ENCODE data around the gene ERGIC1. TPM values are rescaled to one million over a fixed set of nuclear protein-coding genes. Genes with fewer than 3 reads are reported as not detected.

Gene ERGIC1
- total and polyA plus RNA-seq, 9 donors, result 58.8 to 102 (median 97.5) TPM

GRCh38 chr5:172906888-172907287 is 72.8 kb downstream of the ERGIC1 start:
- H3K36me3 ChIP-seq (ENCODE audit: control insufficient read depth, insufficient read depth, low read length), result peaks cover 24% of the 10 kb centered on the region
- H3K4me3 ChIP-seq (ENCODE audit: low read length), result no peak overlapping the region
- no peaks in the 10 kb centered on the region for H3K9me3 ChIP-seq (replicated peaks; ENCODE audit: control insufficient read depth, low read depth, low read length)
- H3K27me3 ChIP-seq (ENCODE audit: control insufficient read depth, insufficient read depth, low read length), result no peaks in the 10 kb centered on the region
- DNase-seq, result no peak
- 69% methylated on average over 10 of the region's 10 CpGs for WGBS (ENCODE audit: insufficient coverage)
- peaks cover 60% of the 10 kb centered on the region for H3K4me1 ChIP-seq (ENCODE audit: control insufficient read depth, insufficient read depth, low read length)
- no peak overlapping the region for H3K27ac ChIP-seq (ENCODE audit: low read length)

DNA sequence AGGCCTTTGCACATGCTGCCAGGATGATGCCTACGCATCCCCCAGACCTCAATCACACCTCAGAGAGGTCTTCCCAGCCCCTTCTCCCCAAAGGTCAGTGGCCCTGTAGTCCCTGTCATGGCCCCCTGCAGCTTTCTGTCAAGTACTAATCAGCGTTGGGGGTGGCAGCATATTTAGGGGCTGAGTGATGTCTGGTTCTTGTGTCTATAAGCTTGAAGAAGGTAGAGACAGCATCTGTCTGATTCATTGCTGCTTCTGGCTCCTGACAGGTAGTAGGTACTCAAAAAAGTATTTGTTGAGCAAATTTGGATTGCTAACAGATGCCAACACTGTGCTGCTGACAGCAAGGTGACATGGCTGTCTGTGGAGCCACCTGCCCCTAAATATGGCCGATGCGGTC is 73.6 kb downstream of the ERGIC1 start:
- Histone ChIP-seq H3K27ac (ENCODE audit: low read length) (no peak overlapping the region), H3K9me3 (replicated peaks; ENCODE audit: control insufficient read depth, low read depth, low read length) (no peaks in the 10 kb centered on the region), H3K4me3 (ENCODE audit: low read length) (no peak overlapping the region), H3K4me1 (ENCODE audit: control insufficient read depth, insufficient read depth, low read length) (peaks cover 55% of the 10 kb centered on the region), H3K36me3 (ENCODE audit: control insufficient read depth, insufficient read depth, low read length) (peaks cover 17% of the 10 kb centered on the region), H3K27me3 (ENCODE audit: control insufficient read depth, insufficient read depth, low read length) (no peaks in the 10 kb centered on the region)
- no peak for DNase-seq
- 94% methylated on average over 3 of the region's 4 CpGs for WGBS (ENCODE audit: insufficient coverage)

DNA sequence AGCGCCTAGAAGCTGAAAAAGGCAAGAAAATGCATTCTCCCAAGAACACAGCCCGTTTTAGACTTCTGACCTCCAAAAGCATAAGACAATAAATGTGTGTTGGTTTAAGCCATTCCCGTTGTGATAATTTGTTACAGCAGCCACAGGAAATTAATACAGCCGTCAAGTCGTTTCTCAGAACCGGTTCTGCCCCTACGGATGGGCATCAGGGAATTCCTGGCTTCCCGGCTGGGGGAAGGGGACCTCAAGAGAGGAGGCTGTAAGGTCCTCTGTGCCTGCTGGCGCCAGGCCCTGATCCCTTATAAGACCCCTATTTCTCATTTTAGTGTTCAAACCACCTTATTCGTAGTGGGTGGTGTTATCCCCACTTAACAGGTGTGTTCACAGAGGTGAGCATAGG is 74.6 kb downstream of the ERGIC1 start:
- WGBS (ENCODE audit: insufficient coverage), result 25% methylated on average over 4 of the region's 10 CpGs
- Histone ChIP-seq H3K4me1 (ENCODE audit: control insufficient read depth, insufficient read depth, low read length) (peaks cover 46% of the 10 kb centered on the region), H3K27ac (ENCODE audit: low read length) (no peak overlapping the region), H3K9me3 (replicated peaks; ENCODE audit: control insufficient read depth, low read depth, low read length) (no peaks in the 10 kb centered on the region), H3K27me3 (ENCODE audit: control insufficient read depth, insufficient read depth, low read length) (no peaks in the 10 kb centered on the region), H3K36me3 (ENCODE audit: control insufficient read depth, insufficient read depth, low read length) (peaks cover 24% of the 10 kb centered on the region), H3K4me3 (ENCODE audit: low read length) (no peak overlapping the region)
- DNase-seq, result no peak

- peak; percentile 79 for DNase-seq
- H3K9me3 ChIP-seq (replicated peaks; ENCODE audit: control insufficient read depth, low read depth, low read length), result no peaks in the 10 kb centered on the region
- H3K27ac ChIP-seq (ENCODE audit: low read length), result peak overlapping the region; percentile 25
- 17% methylated on average over 4 of the region's 8 CpGs for WGBS (ENCODE audit: insufficient coverage)
- H3K4me3 ChIP-seq (ENCODE audit: low read length), result no peak overlapping the region
- H3K36me3 ChIP-seq (ENCODE audit: control insufficient read depth, insufficient read depth, low read length), result peaks cover 33% of the 10 kb centered on the region
- H3K27me3 ChIP-seq (ENCODE audit: control insufficient read depth, insufficient read depth, low read length), result no peaks in the 10 kb centered on the region
- H3K4me1 ChIP-seq (ENCODE audit: control insufficient read depth, insufficient read depth, low read length), result peaks cover 33% of the 10 kb centered on the region
These were observed 76.0 kb downstream of the ERGIC1 start for GRCh38 chr5:172909931-172910502.

DNA sequence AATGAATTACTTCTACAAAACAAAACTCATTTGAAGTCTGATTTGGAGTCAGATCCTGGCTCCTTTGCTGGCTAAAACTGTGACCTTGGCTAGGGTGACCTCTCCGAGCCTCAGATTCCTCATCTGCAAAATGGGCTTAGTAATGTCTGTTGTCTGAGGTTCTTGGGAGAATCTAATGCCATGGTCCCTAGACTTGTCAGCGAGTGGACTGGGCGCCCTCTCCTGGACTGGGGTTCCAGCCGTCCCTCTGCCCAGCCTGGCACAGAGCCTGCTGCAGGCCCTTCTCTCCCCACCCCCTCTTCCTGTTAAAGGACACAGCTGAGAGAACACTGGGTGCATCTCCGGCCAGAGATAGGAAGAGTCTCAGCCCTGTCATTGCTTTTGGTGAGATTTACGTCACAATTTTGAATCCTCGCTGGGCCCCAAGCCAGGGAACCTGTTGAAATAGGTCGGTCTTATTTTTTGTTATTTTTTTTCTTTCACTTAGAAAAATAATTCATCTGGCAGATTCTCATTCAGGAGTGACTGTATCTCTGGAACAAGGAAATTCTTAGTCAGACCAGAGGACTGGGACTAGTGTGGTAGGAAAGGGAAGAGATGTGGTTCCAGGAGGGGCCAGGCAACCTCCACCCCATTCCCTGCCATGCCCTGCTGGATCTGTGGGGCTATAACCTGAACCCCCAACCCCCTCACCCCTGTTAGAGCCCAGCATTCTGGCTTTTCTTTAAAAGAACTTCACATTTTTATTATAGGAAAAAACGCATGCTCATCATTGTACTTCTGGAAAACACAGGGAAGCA is 77.0 kb downstream of the ERGIC1 start:
- Histone ChIP-seq H3K27me3 (ENCODE audit: control insufficient read depth, insufficient read depth, low read length) (no peaks in the 10 kb centered on the region), H3K4me1 (ENCODE audit: control insufficient read depth, insufficient read depth, low read length) (peaks cover 27% of the 10 kb centered on the region), H3K4me3 (ENCODE audit: low read length) (no peak overlapping the region), H3K36me3 (ENCODE audit: control insufficient read depth, insufficient read depth, low read length) (peaks cover 38% of the 10 kb centered on the region), H3K27ac (ENCODE audit: low read length) (peak overlapping the region; percentile 56), H3K9me3 (replicated peaks; ENCODE audit: control insufficient read depth, low read depth, low read length) (no peaks in the 10 kb centered on the region)
- 83% methylated on average over 4 of the region's 9 CpGs for WGBS (ENCODE audit: insufficient coverage)
- DNase-seq, result peak; percentile 53

DNA sequence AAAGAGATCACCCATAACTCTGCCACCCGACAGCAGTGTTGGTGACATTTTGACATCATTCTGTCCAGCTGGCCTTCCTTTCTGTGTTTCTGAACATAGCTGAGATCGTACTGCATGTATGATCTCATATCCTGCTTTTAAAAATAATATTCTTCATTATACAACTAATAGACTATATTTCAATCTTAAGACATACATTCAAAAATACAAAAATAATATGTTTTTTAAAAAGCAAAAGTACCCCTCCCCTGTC is 77.5 kb downstream of the ERGIC1 start:
- H3K27ac ChIP-seq (ENCODE audit: low read length), result no peak overlapping the region
- no peak for DNase-seq

GRCh38 chr5:172911976-172912375 is 77.9 kb downstream of the ERGIC1 start:
- Histone ChIP-seq H3K27me3 (ENCODE audit: control insufficient read depth, insufficient read depth, low read length) (no peaks in the 10 kb centered on the region), H3K4me3 (ENCODE audit: low read length) (no peak overlapping the region), H3K4me1 (ENCODE audit: control insufficient read depth, insufficient read depth, low read length) (peaks cover 20% of the 10 kb centered on the region), H3K36me3 (ENCODE audit: control insufficient read depth, insufficient read depth, low read length) (peaks cover 43% of the 10 kb centered on the region), H3K9me3 (replicated peaks; ENCODE audit: control insufficient read depth, low read depth, low read length) (no peaks in the 10 kb centered on the region), H3K27ac (ENCODE audit: low read length) (no peak overlapping the region)
- WGBS (ENCODE audit: insufficient coverage), result no CpG with 5 or more reads among the region's 1 CpG
- no peak for DNase-seq

More for the DNA sequence above, 77.5 kb downstream of the ERGIC1 start:
- H3K4me3 ChIP-seq (ENCODE audit: low read length), result no peak overlapping the region
- peaks cover 22% of the 10 kb centered on the region for H3K4me1 ChIP-seq (ENCODE audit: control insufficient read depth, insufficient read depth, low read length)
- H3K9me3 ChIP-seq (replicated peaks; ENCODE audit: control insufficient read depth, low read depth, low read length), result no peaks in the 10 kb centered on the region
- no CpG with 5 or more reads among the region's 2 CpGs for WGBS (ENCODE audit: insufficient coverage)
- no peaks in the 10 kb centered on the region for H3K27me3 ChIP-seq (ENCODE audit: control insufficient read depth, insufficient read depth, low read length)
- H3K36me3 ChIP-seq (ENCODE audit: control insufficient read depth, insufficient read depth, low read length), result peaks cover 43% of the 10 kb centered on the region

DNA sequence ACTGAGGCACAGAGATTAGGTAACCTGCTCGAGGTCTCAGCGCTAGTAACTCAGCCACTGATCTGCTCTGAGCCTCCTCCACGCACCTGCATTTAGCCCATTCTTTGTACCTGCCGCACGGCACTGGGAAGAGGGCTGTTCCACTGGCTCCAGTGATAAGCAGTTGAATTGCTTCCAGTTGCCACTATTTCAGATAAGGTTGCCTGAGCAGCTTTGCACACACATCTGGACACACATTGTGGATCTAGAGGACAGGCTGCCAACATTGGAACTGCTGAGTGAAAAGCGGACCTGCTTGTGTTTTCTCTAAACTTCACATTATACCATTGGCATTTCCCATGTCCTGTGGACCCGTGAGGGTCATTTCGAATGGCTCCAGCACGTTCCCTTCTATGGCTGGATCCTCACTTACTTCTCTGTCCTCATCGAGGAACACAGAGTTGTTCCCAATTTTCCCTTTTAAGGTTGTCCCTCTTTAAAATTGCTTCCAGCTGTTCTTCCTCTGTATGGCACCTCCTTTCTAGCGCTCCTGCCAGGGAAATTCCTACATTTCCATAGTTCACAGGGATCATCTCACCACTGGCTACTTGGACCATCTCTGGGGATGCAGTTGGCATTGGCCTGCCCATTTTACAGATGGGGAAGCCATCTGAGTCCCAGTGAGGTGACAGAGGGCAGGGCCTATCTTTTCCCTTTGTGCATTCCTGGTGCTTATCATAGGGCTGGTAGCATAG is 79.2 kb downstream of the ERGIC1 start:
- Histone ChIP-seq H3K4me1 (ENCODE audit: control insufficient read depth, insufficient read depth, low read length) (peaks cover 20% of the 10 kb centered on the region), H3K27me3 (ENCODE audit: control insufficient read depth, insufficient read depth, low read length) (no peaks in the 10 kb centered on the region), H3K36me3 (ENCODE audit: control insufficient read depth, insufficient read depth, low read length) (peaks cover 51% of the 10 kb centered on the region), H3K4me3 (ENCODE audit: low read length) (no peak overlapping the region), H3K27ac (ENCODE audit: low read length) (no peak overlapping the region), H3K9me3 (replicated peaks; ENCODE audit: control insufficient read depth, low read depth, low read length) (no peaks in the 10 kb centered on the region)
- DNase-seq, result no peak
- 73% methylated on average over 11 of the region's 11 CpGs for WGBS (ENCODE audit: insufficient coverage)

DNA sequence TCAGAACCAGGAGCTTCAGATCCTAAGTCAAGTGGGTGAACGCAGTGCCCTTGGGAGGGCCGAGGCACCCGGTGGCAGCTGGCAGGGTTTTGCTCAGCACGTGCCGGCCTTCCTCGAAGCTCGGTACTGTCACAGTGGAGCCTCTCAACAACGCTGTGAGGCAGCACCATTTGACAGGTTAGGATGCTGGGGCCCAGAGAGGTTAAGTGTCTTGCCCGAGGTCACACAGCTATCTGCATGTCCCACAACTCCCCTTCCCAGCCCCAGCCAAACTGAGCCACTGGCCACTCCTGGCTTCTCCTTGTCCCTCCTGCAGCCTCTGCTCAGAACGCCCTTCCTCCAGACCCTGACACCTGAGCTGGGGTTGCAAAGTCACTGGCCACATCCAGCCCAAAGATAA is 81.5 kb downstream of the ERGIC1 start:
- Histone ChIP-seq H3K4me1 (ENCODE audit: control insufficient read depth, insufficient read depth, low read length) (peaks cover 17% of the 10 kb centered on the region), H3K27me3 (ENCODE audit: control insufficient read depth, insufficient read depth, low read length) (no peaks in the 10 kb centered on the region), H3K9me3 (replicated peaks; ENCODE audit: control insufficient read depth, low read depth, low read length) (no peaks in the 10 kb centered on the region), H3K27ac (ENCODE audit: low read length) (no peak overlapping the region), H3K36me3 (ENCODE audit: control insufficient read depth, insufficient read depth, low read length) (peaks cover 68% of the 10 kb centered on the region), H3K4me3 (ENCODE audit: low read length) (no peak overlapping the region)
- WGBS (ENCODE audit: insufficient coverage), result 95% methylated on average over 10 of the region's 10 CpGs
- DNase-seq, result no peak

Data from muscle of leg (tissue), 11 donors.